AG20443 (cell line): ENCODE results near the gene CXADR.

Experiments
- DNase-seq: peaks from one replicate; pipeline ENCODE4 v3.0.0; 2012; ENCODE audit warnings: low spot score, mixed read lengths

The CXADR gene

GRCh38 chr21:17542371-17543011, 29.6 kb downstream of the CXADR start:
- no peak for DNase-seq

- no peak for DNase-seq
These were observed 32.2 kb downstream of the CXADR start for GRCh38 chr21:17545007-17545406.

- DNase-seq: no peak
These were observed 35.4 kb downstream of the CXADR start for GRCh38 chr21:17548262-17548661.

- DNase-seq: no peak
These were observed 37.9 kb downstream of the CXADR start for GRCh38 chr21:17550671-17551308.

DNA sequence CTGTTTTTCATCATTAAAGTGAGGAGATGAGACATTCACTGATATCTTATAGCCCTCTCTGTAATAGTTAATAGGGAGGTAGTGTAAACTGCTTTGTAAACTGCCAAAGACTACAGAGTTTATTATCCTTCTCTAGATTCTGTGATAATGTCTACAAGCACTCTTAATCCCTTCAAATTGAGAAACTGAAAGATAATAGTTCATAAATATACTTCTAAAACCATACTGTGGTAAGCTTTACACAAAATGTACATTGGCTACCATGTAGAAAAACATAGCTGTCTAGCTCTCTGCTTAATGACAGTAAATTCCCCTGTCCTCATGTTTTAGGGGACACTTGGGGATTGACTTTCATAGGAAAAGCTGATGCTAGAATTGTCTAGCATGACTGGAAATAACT, 39.6 kb downstream of the CXADR start:
- no peak for DNase-seq

- DNase-seq: no peak
These were observed 41.3 kb downstream of the CXADR start for GRCh38 chr21:17554120-17554519.

DNA sequence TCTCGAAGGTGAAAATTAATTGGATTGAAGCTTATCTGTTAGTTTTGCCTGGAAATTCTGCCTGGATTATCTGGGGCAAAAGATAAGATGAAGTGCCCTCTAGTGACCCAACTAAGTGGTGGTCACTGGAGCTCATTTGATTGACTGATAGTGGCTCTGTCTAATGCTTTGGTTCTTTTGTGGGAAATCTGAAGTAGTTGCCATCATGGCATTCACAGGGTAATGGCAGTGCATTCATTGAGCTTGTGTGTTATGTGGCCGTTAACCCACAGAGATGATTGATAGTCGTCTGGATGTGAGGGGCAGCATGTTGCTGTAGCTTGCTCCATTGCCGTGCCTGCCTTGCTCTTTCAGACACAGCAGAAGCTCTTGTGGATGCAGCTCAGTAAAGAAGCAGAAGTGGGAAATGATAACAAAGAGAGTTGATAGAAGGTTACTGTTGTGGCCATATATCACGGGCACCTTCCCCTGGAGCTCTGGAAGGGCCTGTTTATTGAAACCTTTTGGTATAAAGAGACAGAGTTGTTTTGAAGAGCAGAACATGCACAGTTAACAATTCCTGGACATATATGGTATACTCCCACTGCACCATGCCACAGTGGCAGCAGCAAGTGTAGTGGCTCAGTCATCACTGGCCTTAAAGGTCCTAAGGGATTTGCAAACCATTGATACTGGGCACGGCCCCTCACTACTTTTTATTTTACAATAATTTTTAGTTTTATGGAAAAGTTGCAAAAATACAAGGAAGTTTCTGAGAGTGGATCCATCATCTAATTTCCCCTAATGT, 42.0 kb downstream of the CXADR start:
- peak; percentile 30 for DNase-seq

- no peak for DNase-seq
These were observed 47.7 kb downstream of the CXADR start for GRCh38 chr21:17560377-17561025.

DNA sequence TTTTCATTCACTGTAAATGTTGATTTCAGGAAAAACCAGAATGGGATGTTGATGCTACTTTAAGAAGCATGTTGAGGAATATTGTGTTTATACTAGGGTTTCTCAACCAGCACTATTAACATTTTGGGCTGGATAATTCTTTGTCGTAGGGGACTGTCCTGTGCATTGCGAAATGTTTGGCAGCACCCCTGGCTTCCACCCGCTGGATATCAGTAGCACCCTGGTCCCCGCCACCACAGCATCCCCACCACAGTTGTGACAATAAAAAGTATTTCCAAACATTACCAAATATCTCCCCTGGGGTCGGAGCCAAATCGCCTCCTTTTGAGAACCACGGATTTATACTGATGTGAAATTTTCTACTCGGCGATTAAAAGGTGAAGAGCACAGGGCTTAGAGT, 57.9 kb downstream of the CXADR start:
- no peak for DNase-seq

DNA sequence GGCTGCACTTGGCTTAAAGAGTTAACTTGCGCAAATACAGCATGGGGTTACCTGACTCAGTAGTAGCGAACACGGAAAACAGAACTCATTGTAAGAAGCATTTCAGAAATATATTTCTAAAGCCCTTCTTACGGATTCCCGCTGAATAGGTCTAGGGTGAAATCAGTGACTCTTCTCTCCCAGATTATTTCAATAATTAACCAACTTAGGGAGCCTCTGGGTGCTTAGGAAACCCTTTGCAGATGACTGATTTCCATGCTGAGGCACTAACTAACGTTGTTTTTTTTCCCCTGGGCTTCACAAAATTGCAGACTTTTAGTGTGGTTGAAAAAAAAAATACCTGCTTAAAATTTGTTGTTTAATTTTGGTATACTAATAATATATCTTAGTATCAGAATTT, 59.6 kb downstream of the CXADR start:
- no peak for DNase-seq

GRCh38 chr21:17575076-17575475, 62.2 kb downstream of the CXADR start:
- DNase-seq: no peak

DNA sequence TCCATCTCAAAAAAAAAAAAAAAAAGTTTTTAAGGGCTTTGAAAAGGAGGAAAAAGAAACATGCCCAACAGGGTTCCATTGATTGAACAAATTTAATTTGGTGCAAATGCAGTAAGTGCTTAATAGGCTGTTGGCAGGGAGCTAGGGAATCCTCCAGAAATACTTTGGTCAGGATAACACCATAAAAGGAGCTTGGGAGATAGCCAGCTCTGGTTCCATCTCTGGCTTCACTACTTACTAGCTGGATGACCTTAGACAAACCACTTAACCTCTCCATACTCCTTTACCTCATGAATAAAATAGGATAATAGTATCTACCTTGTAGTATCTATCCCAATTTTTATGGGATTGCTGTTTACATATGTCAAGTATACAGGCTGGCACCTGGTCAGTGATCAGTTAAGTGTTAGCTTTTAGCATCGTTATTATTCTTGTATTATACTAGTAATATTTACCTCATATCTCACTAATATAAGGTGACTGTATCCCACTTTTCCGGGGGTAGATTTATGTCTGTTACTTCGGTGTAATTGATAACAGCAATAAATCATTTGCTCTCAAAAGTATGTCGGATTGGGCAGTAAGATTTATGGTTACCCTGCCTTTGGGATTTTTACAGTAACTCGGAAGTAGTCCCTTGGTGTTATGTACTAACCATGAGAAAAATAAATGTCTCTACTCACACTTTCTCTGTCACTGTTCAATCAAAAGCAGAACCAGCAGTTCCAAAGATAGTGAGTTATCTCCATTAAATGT, 63.4 kb downstream of the CXADR start:
- DNase-seq: no peak

DNA sequence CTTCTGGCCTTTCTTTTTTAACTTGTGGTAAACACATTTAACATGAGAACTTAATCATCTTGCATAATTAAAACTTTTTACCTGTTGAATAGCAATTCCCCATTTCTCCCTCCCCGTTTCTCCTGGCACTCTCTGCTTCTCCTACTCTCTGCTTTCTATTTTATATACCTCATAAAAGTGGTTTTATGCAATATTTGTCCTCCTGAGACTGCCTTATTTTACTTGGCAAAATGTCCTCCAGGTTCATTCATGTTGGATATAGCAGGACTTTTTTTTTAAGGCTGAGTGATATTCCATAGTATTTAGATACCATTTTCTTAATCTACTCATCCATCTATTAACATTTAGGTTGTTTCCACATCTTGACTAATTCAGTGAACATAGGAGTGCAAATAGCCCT, 64.9 kb downstream of the CXADR start:
- DNase-seq: no peak

DNA sequence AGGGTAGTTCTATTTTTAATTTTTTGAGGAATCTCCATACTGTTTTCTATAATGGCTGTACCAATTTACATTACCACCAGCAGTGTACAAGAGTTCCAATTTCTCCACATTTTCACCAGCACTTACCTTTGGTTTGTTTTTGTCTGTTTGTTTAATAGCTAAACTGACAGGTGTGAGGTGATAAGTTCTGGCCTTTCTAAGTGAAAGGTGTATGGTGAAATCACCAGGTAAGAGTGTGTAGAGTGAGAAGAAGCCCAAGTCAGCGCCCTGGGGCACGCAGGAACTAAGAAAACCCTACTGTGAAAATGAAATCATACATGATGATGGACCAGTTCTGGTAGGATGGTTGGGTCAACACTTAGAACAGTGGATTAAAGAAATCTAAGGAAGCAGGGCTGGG, 65.3 kb downstream of the CXADR start:
- no peak for DNase-seq

DNA sequence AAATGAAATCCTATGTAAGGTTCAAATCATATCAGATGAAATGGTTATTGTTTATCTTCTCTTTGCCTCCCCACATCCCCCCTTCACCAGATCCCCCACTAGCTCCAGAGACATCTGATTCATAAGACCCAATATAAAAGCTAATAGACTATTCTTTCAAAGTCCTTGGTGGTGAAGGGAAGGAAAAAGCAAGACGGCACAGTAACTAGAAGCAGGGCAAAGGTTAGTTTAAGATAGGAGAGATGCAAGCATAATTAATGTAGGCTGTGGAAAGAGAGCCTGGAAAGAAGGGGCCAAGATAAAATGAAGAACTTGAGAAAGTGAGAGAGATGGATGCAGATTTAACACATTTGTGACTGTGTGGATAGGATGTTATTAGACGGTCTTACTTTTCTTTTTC, 66.0 kb downstream of the CXADR start:
- DNase-seq: no peak

DNA sequence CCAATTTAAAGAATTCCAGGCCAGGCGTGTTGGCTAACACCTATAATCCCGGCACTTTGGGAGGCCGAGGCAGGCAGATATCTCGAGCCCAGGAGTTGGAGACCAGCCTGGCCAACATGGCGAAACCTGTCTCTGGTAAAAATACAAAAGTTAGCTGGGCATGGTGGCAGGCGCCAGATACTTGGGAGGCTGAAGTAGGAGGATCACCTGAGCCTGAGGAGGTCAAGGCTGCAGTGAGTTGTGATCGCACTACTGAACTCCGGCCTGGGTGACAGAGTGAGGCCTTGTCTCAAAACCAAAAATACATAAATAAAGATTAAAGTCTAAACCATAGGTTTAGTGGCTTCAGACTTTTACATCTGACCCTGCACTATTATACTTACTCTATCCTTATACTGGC, 67.5 kb downstream of the CXADR start:
- no peak for DNase-seq

DNA sequence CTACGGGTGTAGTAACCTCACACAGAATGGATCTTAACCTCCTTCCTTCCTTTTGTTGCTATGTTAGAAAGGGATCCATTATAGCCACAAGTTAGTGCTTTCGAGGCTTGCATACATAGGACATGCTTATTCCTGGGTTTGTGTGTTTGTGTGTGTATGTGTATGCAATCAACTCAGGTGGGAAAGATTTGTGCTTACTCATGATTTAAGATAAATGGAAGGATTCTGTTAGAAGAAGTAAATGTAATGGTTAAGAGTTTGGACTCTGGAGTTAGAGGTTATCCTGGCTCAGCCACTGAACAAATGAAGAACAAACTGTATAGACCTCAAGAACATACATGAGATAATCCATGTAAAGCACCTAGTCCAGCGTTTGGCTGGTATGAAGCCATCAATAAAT, 71.1 kb downstream of the CXADR start:
- no peak for DNase-seq

DNA sequence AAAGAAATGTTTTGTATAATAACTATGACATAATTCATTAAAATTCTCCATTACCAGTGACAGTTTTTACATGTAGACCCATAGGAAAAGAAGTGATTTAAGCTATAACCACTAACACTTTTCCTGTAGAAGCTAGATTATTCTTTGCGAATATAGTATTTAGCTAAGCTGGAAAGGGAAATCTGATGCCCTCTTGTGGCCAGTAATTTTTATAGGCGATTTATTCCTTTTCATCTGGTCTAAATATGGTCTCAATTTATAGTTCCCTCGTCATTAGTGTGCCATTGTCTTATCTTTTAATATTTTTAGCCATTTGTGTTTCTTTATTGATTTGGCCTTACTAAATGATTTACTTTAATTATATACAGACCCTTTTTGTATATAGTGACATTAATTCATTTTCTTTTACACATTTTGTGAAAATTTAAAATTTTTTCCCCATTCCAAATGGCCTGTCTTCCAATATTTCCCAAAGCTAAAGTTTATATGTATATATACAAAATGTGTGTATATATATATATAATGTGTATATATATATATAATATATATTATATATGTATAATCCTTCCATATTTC, 73.1 kb downstream of the CXADR start:
- peak; percentile 44 for DNase-seq

- no peak for DNase-seq
These were observed 77.6 kb downstream of the CXADR start for GRCh38 chr21:17590430-17590829.

- no peak for DNase-seq
These were observed 84.8 kb downstream of the CXADR start for GRCh38 chr21:17597680-17598079.

DNA sequence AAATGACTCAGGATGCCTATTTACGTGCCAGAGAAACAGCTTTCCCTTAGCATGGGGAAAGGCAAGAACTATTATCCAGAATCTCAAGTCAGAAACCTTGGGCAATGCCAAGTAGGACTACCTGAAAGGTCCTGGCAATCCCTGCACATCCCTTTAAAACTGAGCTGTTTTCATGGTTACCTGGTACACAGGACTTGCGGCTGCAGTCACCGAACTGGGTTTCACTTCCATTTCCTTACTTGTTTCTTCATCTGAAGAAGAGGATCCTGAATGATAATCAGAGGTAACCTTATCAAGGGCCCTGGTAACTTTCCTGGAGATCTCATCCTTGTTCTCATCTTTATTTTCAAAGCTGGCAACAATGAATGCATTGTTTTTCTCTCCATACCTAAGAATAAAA, 85.6 kb downstream of the CXADR start:
- DNase-seq: no peak

GRCh38 chr21:17602874-17603273, 90.0 kb downstream of the CXADR start:
- no peak for DNase-seq
